Measurements from ENCODE around the gene DOCK7. TPM values are rescaled to one million over a fixed set of nuclear protein-coding genes. Genes with fewer than 3 reads are reported as not detected.

Gene DOCK7
- total RNA-seq, 1 experiment from 2014 or later: 51.0 TPM

GRCh38 chr1:62444701-62445100 is 243.5 kb downstream of the DOCK7 start:
- no peak for DNase-seq (ENCODE audit: low read depth)

DNA sequence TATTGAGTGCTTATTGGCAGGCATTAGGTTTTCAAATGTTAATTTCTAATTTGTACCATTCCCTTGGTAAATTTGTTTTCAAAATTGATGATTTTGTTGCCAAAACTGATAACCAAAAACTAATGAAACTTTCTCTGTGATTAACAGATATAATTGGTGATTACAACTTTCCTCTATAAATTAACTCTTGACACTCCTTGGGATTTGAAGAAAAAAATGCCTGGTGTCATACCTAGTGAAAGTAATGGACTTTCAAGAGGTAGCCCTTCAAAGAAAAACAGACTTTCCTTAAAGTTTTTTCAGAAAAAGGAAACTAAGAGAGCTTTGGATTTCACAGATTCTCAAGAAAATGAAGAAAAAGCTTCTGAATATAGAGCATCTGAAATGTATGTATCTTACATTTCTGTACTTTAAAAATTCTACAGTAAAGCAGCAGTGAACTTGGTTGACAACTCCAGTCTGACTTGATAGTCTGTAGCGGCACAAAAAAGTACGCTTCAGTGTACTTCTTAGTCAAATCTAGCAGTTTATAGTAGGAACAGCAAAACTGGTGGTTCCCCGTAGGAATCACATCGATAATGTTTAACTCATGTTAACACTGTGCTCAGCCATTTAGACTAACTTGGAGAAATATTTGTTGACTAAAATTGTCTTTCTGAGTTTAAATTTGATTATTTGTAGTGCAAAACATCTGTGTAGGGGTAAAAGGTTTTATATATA is 248.4 kb downstream of the DOCK7 start:
- DNase-seq (ENCODE audit: low read depth): no peak

- DNase-seq (ENCODE audit: low read depth): peak; percentile 8
Measured at GRCh38 chr1:62438163-62438562, 250.0 kb downstream of the DOCK7 start.

DNA sequence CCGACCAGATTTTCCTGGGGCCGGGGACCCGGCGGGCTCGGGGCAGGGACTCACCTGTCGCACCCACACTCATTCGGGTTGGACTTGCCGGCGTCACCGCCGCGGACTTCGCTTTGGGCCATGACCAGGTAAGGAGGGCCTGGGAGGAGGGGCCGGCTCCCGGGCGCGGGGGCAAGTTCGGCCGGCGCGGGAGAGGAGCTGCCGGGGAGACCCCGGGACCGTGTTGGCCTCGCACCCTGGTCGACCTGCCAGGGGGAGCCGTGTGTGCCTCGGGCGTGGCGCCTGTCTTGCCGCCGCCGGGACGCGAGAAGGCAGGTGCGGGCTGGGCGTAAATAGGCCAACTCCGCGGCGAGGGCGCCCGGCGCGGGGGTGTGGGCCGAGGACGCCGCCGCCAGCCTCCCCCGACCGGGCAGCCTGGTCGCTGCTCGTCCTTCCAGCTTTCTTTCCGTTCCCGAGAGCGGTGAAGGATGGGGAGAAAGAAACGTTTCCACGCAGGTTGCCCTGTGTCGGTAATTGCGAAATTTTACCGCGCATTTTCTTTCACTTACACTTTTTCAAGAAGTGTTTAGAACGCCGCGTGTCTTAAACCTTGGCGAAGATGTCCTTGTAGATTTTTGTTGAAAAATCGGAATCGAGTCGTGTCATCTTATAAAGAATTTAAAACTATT is 250.8 kb downstream of the DOCK7 start:
- peak; percentile 31 for DNase-seq (ENCODE audit: low read depth)

DNA sequence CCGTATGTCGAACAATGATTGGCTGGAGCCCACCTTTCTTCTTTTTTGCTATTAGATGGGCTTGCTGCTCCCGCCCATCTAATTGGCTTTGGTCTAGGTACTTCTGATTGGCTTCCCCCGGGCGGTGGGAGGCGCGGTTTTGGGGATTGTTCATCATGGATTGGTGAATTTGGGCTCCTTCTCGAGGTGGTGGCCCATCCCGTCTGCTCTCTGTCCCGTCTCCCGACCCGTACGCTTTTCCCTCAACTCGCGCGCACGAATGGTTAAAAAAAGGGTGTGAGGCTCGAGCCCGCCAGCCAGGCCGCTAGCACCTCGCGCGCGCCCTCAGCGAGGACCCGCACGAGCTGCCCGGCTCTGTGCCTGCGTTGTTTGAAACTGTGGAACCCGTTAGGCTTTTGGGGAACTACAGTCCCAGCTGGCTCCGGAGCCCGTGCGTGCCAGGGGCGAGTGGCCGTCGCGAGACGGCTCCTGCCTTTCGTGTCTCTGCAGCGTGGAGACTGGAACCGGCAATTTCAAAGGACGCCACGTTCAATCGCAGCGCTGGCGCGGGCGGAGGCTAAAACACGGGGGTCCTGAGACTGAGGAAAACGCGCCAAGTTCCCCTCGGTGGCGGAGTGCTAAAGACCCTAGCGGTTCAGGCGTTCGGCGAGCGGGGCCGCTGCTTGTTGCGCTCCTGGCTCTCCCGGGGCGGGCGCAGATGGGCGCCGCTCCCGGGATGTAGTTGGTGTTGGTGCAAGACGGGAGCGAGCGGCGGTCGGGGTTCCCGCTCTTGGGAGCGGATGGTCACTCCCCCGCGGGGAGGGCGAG is 251.5 kb downstream of the DOCK7 start, which contains the start of gene USP1:
TSS of gene USP1 (plus strand) at position 584 of the 807 bp plus-strand sequence. CDS start 2,819 bp downstream, outside the sequence.
- DNase-seq (ENCODE audit: low read depth): peak; percentile 99

DNA sequence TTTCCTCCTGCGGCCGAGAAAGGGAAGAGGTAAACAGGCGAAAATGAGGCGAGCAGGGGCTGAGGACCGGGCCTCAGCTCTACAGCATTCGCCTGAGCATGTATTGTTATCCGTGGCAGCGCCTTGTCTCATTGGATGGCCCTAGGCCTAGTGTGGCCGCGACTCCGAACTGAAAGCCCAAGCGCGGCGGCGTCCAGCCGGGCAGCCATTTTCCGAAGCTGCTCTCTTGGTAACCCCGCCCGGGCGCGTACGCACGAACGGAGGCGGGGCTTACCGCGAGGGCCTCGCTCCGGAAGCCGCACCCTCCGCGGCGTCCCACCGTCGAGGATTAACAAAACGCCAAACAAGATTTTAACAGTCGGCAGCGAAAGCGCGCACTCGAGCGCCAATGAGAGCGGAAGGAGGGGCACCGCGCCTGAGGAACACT is 252.1 kb downstream of the DOCK7 start:
- DNase-seq (ENCODE audit: low read depth): no peak

DNA sequence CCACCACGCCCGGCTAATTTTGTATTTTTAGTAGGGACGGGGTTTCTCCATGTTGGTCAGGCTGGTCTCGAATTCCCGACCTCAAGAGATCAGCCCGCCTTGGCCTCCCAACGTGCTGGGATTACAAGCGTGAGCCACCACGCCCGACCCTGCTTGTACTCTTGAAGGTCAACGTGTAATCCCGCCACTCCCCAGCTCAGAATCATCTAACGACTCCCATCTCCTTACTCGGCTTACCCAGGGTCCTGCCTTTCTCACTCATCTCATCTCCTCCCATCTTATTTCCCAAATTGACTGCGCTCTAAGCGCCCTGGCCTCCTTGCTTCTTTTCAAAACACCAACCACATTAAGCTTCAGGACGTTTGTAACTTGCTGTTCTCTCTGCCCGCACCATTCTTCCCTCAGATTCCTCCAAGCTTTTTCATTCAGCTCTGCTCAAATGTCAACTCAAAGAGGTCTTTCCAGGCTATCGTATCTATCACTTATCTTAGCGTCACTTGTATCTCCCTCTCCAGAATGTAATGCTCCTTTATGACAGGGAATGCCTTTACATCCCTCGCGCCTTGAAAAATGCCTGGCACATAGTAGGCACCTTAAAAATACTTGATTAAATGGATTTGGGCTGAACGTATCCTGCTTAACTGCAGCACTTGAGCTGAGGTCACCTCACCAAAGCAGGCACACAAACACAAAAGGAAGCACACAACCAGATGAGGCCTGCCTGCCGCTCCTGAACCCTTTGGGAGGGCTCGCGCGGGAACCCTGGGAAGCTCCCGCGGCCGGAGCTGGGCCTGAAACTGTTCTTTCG is 252.8 kb downstream of the DOCK7 start:
- DNase-seq (ENCODE audit: low read depth): no peak

GRCh38 chr1:62434618-62435001 is 253.6 kb downstream of the DOCK7 start:
- DNase-seq (ENCODE audit: low read depth): no peak

DNA sequence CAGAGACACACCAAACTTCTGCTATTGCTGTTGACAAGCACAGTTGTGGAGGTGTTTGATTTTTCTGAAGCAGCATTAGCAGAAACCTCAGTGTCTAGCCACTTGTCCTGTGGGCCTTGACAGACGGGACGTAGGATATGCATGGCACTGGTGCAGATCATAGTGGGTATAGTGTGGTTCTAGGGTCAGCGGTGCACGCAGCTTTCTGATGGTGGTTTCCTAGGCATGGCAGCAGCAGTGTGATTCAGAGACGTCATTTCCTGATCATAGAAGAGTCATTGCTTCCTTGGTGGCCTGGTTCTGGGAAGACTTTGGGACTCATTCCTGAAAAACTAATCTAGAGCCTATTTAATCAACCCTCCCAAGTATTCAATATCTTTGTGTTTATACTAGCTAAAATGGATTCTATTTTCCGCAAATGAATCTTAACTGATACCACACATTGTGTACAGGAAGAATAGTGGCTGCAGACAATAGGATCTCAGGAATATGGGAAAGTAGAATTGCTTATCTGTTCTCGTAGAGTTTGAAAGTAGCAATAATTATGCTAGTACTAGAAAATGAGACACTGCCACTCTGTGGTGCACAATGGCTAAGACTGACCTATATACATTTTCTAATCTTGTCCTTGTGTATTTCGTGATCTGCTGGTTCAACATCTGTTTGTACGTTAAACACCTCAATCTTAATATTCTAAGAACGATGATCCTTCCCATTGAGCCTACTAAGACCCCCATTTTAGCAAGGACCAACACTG is 254.1 kb downstream of the DOCK7 start:
- no peak for DNase-seq (ENCODE audit: low read depth)

- no peak for DNase-seq (ENCODE audit: low read depth)
Measured at GRCh38 chr1:62429581-62429980, 258.6 kb downstream of the DOCK7 start.

DNA sequence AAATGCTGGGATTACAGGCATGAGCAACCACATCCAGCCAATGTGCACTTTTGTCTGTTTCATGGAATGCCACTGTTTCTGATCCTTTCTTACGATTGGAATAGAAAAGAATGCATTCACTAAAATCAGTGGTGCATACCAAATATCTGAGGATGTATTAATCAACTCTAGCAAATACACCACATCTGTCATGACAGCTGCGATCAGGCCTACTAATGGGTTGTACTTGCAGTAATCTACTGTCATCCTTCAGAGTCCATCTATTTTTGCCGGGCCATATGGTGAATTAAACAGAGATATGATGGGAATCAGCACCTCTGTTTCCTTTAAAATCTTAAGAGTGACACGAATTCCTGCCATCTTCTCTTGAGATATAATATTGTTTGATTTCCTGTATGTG is 259.8 kb downstream of the DOCK7 start:
- DNase-seq (ENCODE audit: low read depth): no peak

- DNase-seq (ENCODE audit: low read depth): no peak
Measured at GRCh38 chr1:62426794-62427193, 261.4 kb downstream of the DOCK7 start.

DNA sequence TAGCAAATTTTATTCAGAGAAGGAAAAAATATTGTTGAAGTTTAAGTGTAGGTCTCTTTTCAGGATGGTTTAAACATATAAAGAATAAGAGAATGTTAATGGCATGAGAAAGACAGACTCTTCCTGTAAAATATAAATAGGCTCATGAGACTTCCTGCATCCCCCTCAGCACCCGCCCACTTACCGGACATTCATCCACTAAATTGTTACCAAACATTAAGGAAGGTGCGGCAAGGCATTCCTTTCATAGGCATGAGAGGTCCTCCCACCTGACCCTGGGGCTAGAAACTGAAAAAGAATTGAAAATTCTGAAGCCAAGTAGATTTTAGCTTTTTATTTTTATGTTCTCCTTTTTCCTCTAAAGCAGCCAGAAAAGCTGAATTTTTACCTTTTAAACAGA is 261.9 kb downstream of the DOCK7 start:
- no peak for DNase-seq (ENCODE audit: low read depth)

DNA sequence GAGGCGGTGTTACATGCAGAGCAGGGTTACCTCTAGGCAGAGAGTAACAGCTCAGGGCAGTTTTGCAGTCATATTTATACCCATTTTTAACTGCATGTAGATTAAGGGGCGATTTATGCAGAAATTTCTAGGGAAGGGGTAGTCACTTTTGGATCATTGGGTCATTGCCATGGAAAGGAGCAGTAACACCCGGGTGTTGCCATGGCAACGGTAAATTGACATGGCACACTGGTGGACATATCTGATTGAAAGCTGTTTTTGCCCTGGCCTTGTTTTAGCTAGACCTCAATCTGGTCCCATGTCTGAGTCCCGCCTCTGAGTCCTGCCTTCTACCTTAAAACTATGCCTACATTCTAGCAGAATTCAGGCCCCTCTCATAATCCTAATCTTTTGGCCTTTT is 263.1 kb downstream of the DOCK7 start:
- DNase-seq (ENCODE audit: low read depth): no peak

DNA sequence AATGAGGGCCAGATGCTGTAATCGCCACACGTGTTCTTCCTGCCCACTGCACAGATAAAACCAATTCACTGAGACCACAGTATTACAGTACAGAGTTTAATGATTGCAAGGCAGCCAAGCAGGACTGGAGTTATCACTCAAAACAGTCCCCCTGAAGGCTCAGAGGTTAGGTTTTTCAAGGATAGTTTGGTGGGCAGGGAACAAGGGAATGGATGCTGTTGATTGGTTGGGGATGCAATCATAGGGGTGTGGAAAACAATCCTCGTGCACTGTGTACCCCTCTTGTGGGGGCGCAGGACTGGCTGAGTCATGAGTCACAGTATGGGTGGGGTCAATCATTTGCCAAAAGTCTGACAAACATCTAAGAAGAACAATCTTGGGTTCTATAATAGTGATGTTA is 263.8 kb downstream of the DOCK7 start:
- peak; percentile 45 for DNase-seq (ENCODE audit: low read depth)

GRCh38 chr1:62423580-62424242 is 264.5 kb downstream of the DOCK7 start:
- DNase-seq (ENCODE audit: low read depth): no peak

- DNase-seq (ENCODE audit: low read depth): no peak
Measured at GRCh38 chr1:62420214-62420613, 268.0 kb downstream of the DOCK7 start.

DNA sequence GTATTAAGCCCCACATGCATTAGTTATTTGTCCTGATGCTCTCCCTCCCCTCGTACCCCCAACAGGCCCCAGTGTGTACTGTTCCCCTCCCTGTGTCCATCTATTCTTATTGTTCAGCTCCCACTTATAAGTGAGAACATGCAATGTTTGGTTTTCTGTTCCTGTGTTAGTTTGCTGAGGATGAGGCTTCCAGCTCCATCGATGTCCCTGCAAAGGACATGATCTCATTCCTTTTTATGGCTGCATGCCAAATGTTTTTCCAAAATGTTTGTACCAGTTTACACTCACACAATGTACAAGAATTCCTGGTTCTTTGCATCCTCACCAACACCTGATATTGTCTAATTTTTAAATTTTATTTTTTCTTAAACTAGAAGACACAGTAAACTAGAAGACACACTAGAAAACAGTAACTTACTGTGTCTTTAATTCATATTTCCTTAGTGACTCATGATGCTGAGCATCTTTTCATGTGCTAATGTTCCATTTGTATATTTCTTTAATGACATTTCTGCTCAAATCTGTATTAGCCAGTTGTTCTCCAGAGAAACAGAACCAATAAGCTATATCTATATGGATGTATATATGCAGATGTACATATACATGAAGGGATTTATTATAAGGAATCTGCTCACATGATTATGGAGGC is 270.7 kb downstream of the DOCK7 start:
- DNase-seq (ENCODE audit: low read depth): no peak

DNA sequence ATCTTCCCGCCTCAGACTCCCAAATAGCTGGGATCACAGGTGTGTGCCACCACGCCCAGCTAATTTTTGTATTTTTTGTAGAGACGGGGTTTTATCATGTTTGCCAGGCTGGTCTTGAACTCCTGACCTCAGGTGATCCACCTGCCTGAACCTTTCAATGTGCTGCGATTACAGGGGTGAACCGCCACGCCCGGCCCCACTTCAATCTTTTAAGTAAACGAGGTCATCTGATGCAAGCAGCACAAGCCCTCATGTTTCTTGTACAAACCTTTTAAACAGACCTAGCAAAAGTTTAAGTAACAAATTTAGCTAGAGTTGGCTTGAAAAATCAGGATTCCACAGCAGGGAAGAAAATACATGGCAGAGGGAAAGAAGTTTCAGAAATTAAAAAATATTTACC is 272.5 kb downstream of the DOCK7 start:
- DNase-seq (ENCODE audit: low read depth): no peak
